K562 (cell line): ENCODE data around the gene IMMP2L. TPM values are rescaled to one million over a fixed set of nuclear protein-coding genes. Genes with fewer than 3 reads are reported as not detected.

Source experiments
- ATAC-seq: fragments of 200-7000 bp; cut with Tn5 transposase; 3 replicates; pipeline ENCODE4 v1.9.1; 2020; ENCODE audit warnings: moderate library complexity
- BruUV-seq: library from RNA; stranded (reverse); fragments of 400-500 nt; replicated peaks from 2 replicates; lab custom pipeline; 2021; lab: Mats Ljungman, UMichigan
- CTCF ChIA-PET: fragments of 300-600 bp; formaldehyde crosslinking; extraction: SDS; loops from one replicate; lab custom pipeline; 2021; ENCODE audit warnings: low intra/inter-chr PET ratio; lab: Yijun Ruan, JAX
- POLR2A ChIA-PET: fragments of 300-600, 350-650 bp; sonication (Branson Sonifier 250); formaldehyde crosslinking; extraction: SDS; loops from one replicate; lab custom pipeline; 2021; ENCODE audit warnings: antibody characterized with exemption, inconsistent platforms; lab: Yijun Ruan, JAX
- DNase-seq, 4 experiments: peaks; one replicate each; pipeline versions ENCODE4 v3.0.0 to v3.0.0-alpha.2; 2011 to 2018; ENCODE audit warnings: low spot score in 3 of 4, mixed read lengths in 3 of 4; ENCODE audit errors: extremely low read depth in 1 of 4
- FAIRE-seq: peaks from 2 replicates; lab custom pipeline; 2011; peaks lifted over from hg19 to GRCh38; lab: Jason Lieb, UNC
- H2AFZ ChIP-seq: 2 replicates; pipeline ENCODE4 v1.6.0; 2011; ENCODE audit warnings: low read depth, low read length, control low read depth, inconsistent platforms
- H3K27ac ChIP-seq: fragments of 200-600 bp; 3 replicates; pipeline ENCODE4 v1.8.0; 2011; ENCODE audit warnings: low read depth, mild to moderate bottlenecking, control low read depth, inconsistent platforms, low read length, moderate library complexity, mixed read lengths; ENCODE audit errors: extremely low read depth
- H3K27me3 ChIP-seq, 2 experiments: fragments of 300-600 bp in 1 of 2; 2 replicates in 1 of 2; 3 replicates in 1 of 2; pipeline versions ENCODE4 v1.6.0 to v1.8.0; 2011; ENCODE audit warnings: inconsistent platforms in 2 of 2, low read length in 2 of 2, mild to moderate bottlenecking in 1 of 2, mixed read lengths in 1 of 2, moderate library complexity in 1 of 2; ENCODE audit not compliant: control insufficient read depth in 2 of 2, insufficient read depth in 2 of 2
- H3K36me3 ChIP-seq: fragments of 300-600 bp; 3 replicates; pipeline ENCODE4 v1.8.0; 2011; ENCODE audit warnings: mild to moderate bottlenecking, low read length, inconsistent platforms; ENCODE audit not compliant: control insufficient read depth, insufficient read depth
- H3K4me1 ChIP-seq, 2 experiments: fragments of 200-600 bp in 1 of 2; replicated peaks in 1 of 2; 2 replicates in 1 of 2; 3 replicates in 1 of 2; pipeline versions ENCODE4 v1.5.1 to v1.8.0; 2011; ENCODE audit warnings: inconsistent platforms in 2 of 2, low read length in 2 of 2, mild to moderate bottlenecking in 1 of 2, mixed read lengths in 1 of 2, moderate library complexity in 1 of 2; ENCODE audit not compliant: control insufficient read depth in 2 of 2, insufficient read depth in 2 of 2
- H3K4me2 ChIP-seq: 2 replicates; pipeline ENCODE4 v1.6.1; 2011; ENCODE audit warnings: low read length, control low read depth, inconsistent platforms, mixed read lengths; ENCODE audit not compliant: insufficient read depth
- H3K4me3 ChIP-seq: fragments of 200-600 bp; sonication (generic), shearing (Covaris generic); 2 replicates; pipeline ENCODE4 v1.5.1; 2016; ENCODE audit warnings: control low read depth, inconsistent platforms
- H3K79me2 ChIP-seq: fragments of 200-600 bp; 3 replicates; pipeline ENCODE4 v1.8.0; 2011; ENCODE audit warnings: low read length, inconsistent platforms; ENCODE audit not compliant: control insufficient read depth, insufficient read depth
- H3K9ac ChIP-seq, 2 experiments: 2 replicates each; pipeline versions ENCODE4 v1.6.0 to v1.6.1; 2011; ENCODE audit warnings: low read depth in 2 of 2, low read length in 2 of 2, control low read depth in 1 of 2, inconsistent platforms in 1 of 2, mild to moderate bottlenecking in 1 of 2, mixed read lengths in 1 of 2; ENCODE audit not compliant: insufficient read depth in 1 of 2
- H3K9me1 ChIP-seq: one replicate; pipeline ENCODE4 v1.6.0; 2011; ENCODE audit warnings: inconsistent platforms, mild to moderate bottlenecking, low read length, moderate library complexity; ENCODE audit not compliant: control insufficient read depth, insufficient read depth
- H3K9me3 ChIP-seq: replicated peaks from 2 replicates; pipeline ENCODE4 v1.5.1; 2011; ENCODE audit warnings: low read depth, low read length, inconsistent platforms; ENCODE audit not compliant: control insufficient read depth, insufficient read depth
- H4K20me1 ChIP-seq: replicated peaks from 2 replicates; pipeline ENCODE4 v1.6.1; 2011; ENCODE audit warnings: low read length, inconsistent platforms, mixed read lengths; ENCODE audit not compliant: control insufficient read depth, insufficient read depth
- KDM1A ChIP-seq, 2 experiments: fragments of 450-650 bp; IDR thresholded peaks; 2 replicates each; pipeline ENCODE4 v1.6.1; 2016; ENCODE audit warnings: mild to moderate bottlenecking in 2 of 2
- PHB ChIP-seq: fragments of 250-450 bp; sonication (Bioruptor Pico); IDR thresholded peaks from 2 replicates; pipeline ENCODE4 v1.5.0; 2021
- ZNF174 ChIP-seq: fragments of 250-450 bp; sonication (Bioruptor Pico); IDR thresholded peaks from 2 replicates; pipeline ENCODE4 v1.4.0; 2020; ENCODE audit warnings: mild to moderate bottlenecking
- WGBS: fragments of 100-300 bp; shearing (Covaris generic); methylation state at CpG from one replicate; pipeline ENCODE4 v1.1.6; 2016; ENCODE audit warnings: low coverage, mixed read lengths; ENCODE audit not compliant: insufficient coverage; ENCODE audit errors: missing lambda C conversion rate; 5-methylcytosine and 5-hydroxymethylcytosine counted together
- in situ Hi-C: fragments of 300-500 bp; cut with MboI; formaldehyde crosslinking; loops from 4 replicates; pipeline ENCODE4 v1.15.0; 2018; ENCODE audit warnings: inconsistent platforms, mixed read lengths
- intact Hi-C: fragments of 100-400 bp; cut with micrococcal nuclease; formaldehyde crosslinking; loops from 2 replicates; pipeline ENCODE4 v1.14.2; 2022
- polyA plus RNA-seq, 8 experiments: library from polyadenylated mRNA; depleted of rRNA in 4 of 8; stranded (reverse) in 5 of 8; unstranded in 3 of 8; fragments of >200 nt; fragmentation: Nextera tagmentation in 2 of 8; fragmentation: Illumina TruSeq in 1 of 8; extraction: Ambion mirVana in 2 of 8; extraction: Trizol in 1 of 8; gene quantifications; 2 replicates each; pipeline versions ENCODE4 v1.2.1 to v1.2.3, GENCODE V29; 2011 to 2014; ENCODE audit warnings: inconsistent platforms in 1 of 8, missing spikeins in 1 of 8
- total RNA-seq, 7 experiments: library from RNA; depleted of rRNA in 6 of 7; stranded (reverse); fragments of >200 nt in 6 of 7; fragmentation: Illumina TruSeq in 2 of 7; extraction: Trizol in 2 of 7; gene quantifications; 2 replicates each; pipeline versions ENCODE4 v1.2.1 to v1.2.3, GENCODE V29; 2011 to 2021; ENCODE audit warnings: low replicate concordance in 1 of 7
- TF ChIP-seq, protein P1 (sequence below): fragments of 250-450 bp; sonication (Bioruptor Pico); IDR thresholded peaks from 2 replicates; pipeline ENCODE4 v1.4.0; 2020

IMMP2L gene
- total and polyA plus RNA-seq, 9 of the 15 experiments (the other 6 are each of a cell fraction or from before 2014, with no cell fraction given): 29.7 to 116 (median 53.0) TPM

DNA sequence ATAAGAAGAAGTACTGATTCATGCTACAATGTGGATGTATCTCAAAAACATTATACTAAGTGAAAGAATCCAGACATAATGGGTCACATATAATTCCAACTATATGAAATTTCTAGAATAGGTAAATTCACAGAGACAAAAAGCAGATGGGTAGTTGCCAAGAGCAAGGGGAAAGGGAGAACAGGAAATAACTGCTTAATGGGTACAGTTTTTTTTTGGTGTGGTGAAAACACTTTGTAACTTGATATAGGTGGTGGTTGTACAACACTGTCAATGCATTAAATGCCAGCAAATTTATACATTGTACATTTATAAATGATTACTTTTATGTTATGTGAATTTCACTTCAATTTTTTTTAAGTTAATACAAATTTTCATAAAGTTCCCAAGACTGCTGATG, 490.7 kb downstream of the IMMP2L start (continued):
- TF ChIP-seq PHB (CRISPR knock-in tag) (no peak), ZNF174 (CRISPR knock-in tag) (no peak)

DNA sequence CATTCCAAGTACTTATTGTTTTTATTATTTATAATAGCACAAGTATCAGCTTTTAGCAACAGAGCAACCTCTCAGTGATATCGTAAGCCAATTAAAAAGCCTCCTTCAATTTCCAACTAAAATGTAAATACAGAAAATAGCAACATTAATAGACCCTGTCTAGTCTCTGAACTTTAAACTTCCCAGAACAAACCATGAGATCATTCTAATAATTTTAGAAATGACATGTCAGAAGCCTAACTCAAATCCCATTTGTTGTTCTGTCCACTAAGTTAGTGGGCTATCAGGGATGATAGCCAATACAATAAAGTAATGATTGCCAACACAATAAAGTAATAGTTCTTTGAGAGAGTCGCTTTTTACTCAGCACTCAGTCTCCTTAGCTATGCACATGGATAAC, 493.7 kb downstream of the IMMP2L start:
- Histone ChIP-seq H3K36me3 (no peaks in the 10 kb centered on the region; the same call in 2 of the 3 replicates), H3K4me2 (no peak overlapping the region), H2AFZ (no peak overlapping the region), H3K9me3 (peaks cover 1% of the 10 kb centered on the region; the same call in 1 of the 2 replicates), H4K20me1 (no peaks in the 10 kb centered on the region), H3K4me1 (peaks cover 4 to 13% of the 10 kb centered on the region in 2 experiments; a peak in 3 of 5 replicates), H3K27me3 (no peaks in the 10 kb centered on the region)
- ATAC-seq (no peak), FAIRE-seq (no peak), DNase-seq (no peak)
- in situ Hi-C loops: no loop called here
- POLR2A ChIA-PET: no interaction called here
- no TSS peak for BruUV-seq
- no peak for TF ChIP-seq KDM1A (IDR thresholded peaks at IDR 0.05)
- TF ChIP-seq, protein P1, sequence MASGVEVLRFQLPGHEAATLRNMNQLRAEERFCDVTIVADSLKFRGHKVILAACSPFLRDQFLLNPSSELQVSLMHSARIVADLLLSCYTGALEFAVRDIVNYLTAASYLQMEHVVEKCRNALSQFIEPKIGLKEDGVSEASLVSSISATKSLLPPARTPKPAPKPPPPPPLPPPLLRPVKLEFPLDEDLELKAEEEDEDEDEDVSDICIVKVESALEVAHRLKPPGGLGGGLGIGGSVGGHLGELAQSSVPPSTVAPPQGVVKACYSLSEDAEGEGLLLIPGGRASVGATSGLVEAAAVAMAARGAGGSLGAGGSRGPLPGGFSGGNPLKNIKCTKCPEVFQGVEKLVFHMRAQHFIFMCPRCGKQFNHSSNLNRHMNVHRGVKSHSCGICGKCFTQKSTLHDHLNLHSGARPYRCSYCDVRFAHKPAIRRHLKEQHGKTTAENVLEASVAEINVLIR: no peak
- TF ChIP-seq, all 486 proteins: peak for 0
- no peaks in the 10 kb centered on the region for H3K79me2 ChIP-seq
- intact Hi-C loops: no loop called here
- no peak overlapping the region for H3K9ac ChIP-seq
- H3K27ac ChIP-seq: no peak overlapping the region
- 74% methylated on average over 2 of the region's 2 CpGs for WGBS
- CTCF ChIA-PET: no interaction called here
- no peak overlapping the region for H3K4me3 ChIP-seq
- H3K9me1 ChIP-seq: no peaks in the 10 kb centered on the region
